HepG2 (cell line): ENCODE measurements around the gene GNMT. TPM values are rescaled to one million over a fixed set of nuclear protein-coding genes. Genes with fewer than 3 reads are reported as not detected.

ENCODE experiments used
- CREM ChIP-seq, 2 experiments: sonication (generic) in 1 of 2; formaldehyde crosslinking in 1 of 2; IDR thresholded peaks; 2 replicates each; pipeline versions ENCODE4 v1.4.0 to v1.6.1; 2016 to 2020; ENCODE audit warnings: antibody characterized with exemption in 1 of 2, mild to moderate bottlenecking in 1 of 2, missing genetic modification reagents in 1 of 2
- HOXA9 ChIP-seq: sonication (generic); formaldehyde crosslinking; IDR thresholded peaks from 2 replicates; pipeline ENCODE4 v1.8.1; 2022; ENCODE audit warnings: missing genetic modification reagents, mild to moderate bottlenecking, moderate library complexity, borderline replicate concordance
- KAT8 ChIP-seq: IDR thresholded peaks from 2 replicates; pipeline ENCODE4 v1.6.1; 2016; ENCODE audit warnings: missing genetic modification reagents, missing compliant biosample characterization
- MAFK ChIP-seq, 2 experiments: IDR thresholded peaks in 1 of 2; conservative IDR thresholded peaks in 1 of 2; 2 replicates each; pipeline ENCODE4 v1.6.1; 2011; ENCODE audit warnings: improper control_type of control experiment in 2 of 2, low read length in 2 of 2
- MTA3 ChIP-seq: sonication (generic); formaldehyde crosslinking; IDR thresholded peaks from 2 replicates; pipeline ENCODE4 v1.4.0; 2020; ENCODE audit warnings: missing genetic modification reagents
- PRPF4 ChIP-seq: fragments of 200-400 bp; formaldehyde crosslinking; IDR thresholded peaks from 2 replicates; pipeline ENCODE4 v1.6.1; 2016; ENCODE audit warnings: low read length, low read depth; ENCODE audit not compliant: poor library complexity, severe bottlenecking
- REL ChIP-seq: sonication (generic); formaldehyde crosslinking; conservative IDR thresholded peaks from 2 replicates; pipeline ENCODE4 v1.8.0; 2022; ENCODE audit warnings: mild to moderate bottlenecking, missing genetic modification reagents, moderate library complexity
- SMYD3 ChIP-seq: sonication (generic); formaldehyde crosslinking; IDR thresholded peaks from 2 replicates; pipeline ENCODE4 v1.8.1; 2023; ENCODE audit warnings: mild to moderate bottlenecking, missing genetic modification reagents
- TAF1 ChIP-seq: sonication (generic); formaldehyde crosslinking; IDR thresholded peaks from 2 replicates; pipeline ENCODE4 v1.4.0; 2020; ENCODE audit warnings: missing genetic modification reagents
- ZC3H4 ChIP-seq: sonication (generic); formaldehyde crosslinking; IDR thresholded peaks from 2 replicates; pipeline ENCODE4 v1.4.0; 2020; ENCODE audit warnings: missing genetic modification reagents, borderline replicate concordance
- ZFP1 ChIP-seq: IDR thresholded peaks from 2 replicates; pipeline ENCODE4 v1.6.1; 2016
- ZNF225 ChIP-seq: sonication (generic); formaldehyde crosslinking; IDR thresholded peaks from 2 replicates; pipeline ENCODE4 v1.4.0; 2020; ENCODE audit warnings: mild to moderate bottlenecking, missing genetic modification reagents
- ZNF264 ChIP-seq: sonication (generic); formaldehyde crosslinking; IDR thresholded peaks from 2 replicates; pipeline ENCODE4 v1.4.0; 2020; ENCODE audit warnings: missing genetic modification reagents
- ZNF430 ChIP-seq: sonication (generic); formaldehyde crosslinking; IDR thresholded peaks from 2 replicates; pipeline ENCODE4 v1.9.0; 2021; ENCODE audit warnings: mild to moderate bottlenecking, missing genetic modification reagents
- ZNF468 ChIP-seq: sonication (generic); formaldehyde crosslinking; IDR thresholded peaks from 2 replicates; pipeline ENCODE4 v1.8.0; 2022; ENCODE audit warnings: mild to moderate bottlenecking, moderate library complexity, missing genetic modification reagents
- ZNF747 ChIP-seq: sonication (generic); formaldehyde crosslinking; IDR thresholded peaks from 2 replicates; pipeline ENCODE4 v1.8.1; 2023; ENCODE audit warnings: missing genetic modification reagents, mild to moderate bottlenecking, borderline replicate concordance
- polyA plus RNA-seq, 8 experiments: library from polyadenylated mRNA; depleted of rRNA in 3 of 8; stranded (reverse) in 7 of 8; unstranded in 1 of 8; fragments of >200 nt; fragmentation: Illumina TruSeq in 4 of 8; extraction: Trizol in 4 of 8; gene quantifications; 2 replicates each; pipeline versions ENCODE4 v1.2.1 to v1.2.3, GENCODE V29; 2011 to 2016; ENCODE audit warnings: low read depth in 4 of 8, missing spikeins in 1 of 8, mixed read lengths in 1 of 8; ENCODE audit not compliant: insufficient read depth in 1 of 8
- total RNA-seq, 5 experiments: library from RNA; depleted of rRNA; stranded (reverse); fragments of >200 nt; fragmentation: Illumina TruSeq; extraction: Trizol; gene quantifications; 2 replicates each; pipeline ENCODE4 v1.2.3, GENCODE V29; 2016; ENCODE audit warnings: low read depth in 1 of 5
- TF ChIP-seq, protein P1 (sequence below): sonication (generic); formaldehyde crosslinking; IDR thresholded peaks from 2 replicates; pipeline ENCODE4 v1.5.1; 2020; ENCODE audit warnings: mild to moderate bottlenecking, missing genetic modification reagents
- TF ChIP-seq, protein P2 (sequence below): sonication (generic); formaldehyde crosslinking; IDR thresholded peaks from 2 replicates; pipeline ENCODE4 v1.4.0; 2020; ENCODE audit warnings: missing genetic modification reagents
- TF ChIP-seq, protein P3 (sequence below): sonication (generic); formaldehyde crosslinking; IDR thresholded peaks from 2 replicates; pipeline ENCODE4 v1.5.1; 2020; ENCODE audit warnings: mild to moderate bottlenecking, missing genetic modification reagents, borderline replicate concordance

Gene GNMT
- total and polyA plus RNA-seq, 2 of the 13 experiments (the other 11 are each of a cell fraction or from before 2014, with no cell fraction given) = 2.8 to 7.0 TPM

DNA sequence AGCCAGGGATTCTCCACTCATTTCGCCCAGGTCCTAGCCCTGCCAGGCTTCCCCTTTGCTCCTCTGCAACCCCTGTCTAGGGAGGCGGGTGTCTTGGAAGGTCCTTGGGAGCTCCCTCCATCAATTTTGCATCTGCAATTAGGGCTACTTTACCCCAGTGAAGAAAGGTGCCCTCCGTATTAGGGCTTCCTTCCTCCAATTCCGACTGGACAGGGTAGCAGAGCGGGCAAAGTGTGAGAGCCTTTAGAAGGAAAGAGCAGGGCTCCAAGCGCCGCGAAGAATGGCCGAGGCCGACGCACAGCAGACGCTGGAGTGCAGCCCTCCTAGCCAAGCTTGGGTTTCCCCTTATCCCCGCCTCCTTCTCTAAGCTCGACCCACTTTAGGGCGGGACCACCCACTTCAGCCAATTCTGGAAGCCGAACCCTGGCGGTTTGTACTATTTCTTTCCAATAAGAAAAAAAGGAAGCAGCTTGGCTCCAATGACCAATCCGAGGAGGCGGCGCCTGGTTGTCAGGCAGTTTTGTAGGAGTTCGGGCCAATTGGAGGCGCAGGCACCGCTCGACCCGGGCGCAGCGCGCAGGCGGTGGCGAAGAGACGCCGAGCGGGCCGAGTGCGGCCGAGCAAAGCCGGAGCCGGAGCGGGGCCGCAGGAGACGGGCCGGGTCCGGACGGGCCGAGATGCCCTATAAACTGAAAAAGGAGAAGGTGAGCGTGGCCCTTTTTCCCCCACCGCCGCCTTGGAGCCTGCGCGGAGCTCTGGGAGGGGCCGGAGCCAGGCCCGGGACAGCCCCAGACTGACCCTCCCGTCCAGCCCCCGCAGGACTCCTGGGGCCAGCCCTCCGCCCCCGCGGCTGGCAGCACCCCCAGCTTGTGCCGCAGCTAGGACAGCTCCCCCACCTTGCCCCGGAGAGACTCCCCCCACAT is 23.7 kb downstream of the GNMT start, which contains the start of gene PPP2R5D (continued):
- TF ChIP-seq SMYD3 (CRISPR knock-in tag) = peak; percentile 66; the same call in 1 of the 2 replicates
- TF ChIP-seq KAT8 (CRISPR knock-in tag) = peak; percentile 65; the same call in 1 of the 2 replicates
- TF ChIP-seq HOXA9 (CRISPR knock-in tag) = no peak
- TF ChIP-seq ZFP1 (CRISPR knock-in tag) = no peak; the same call in 1 of the 2 replicates
- no peak for TF ChIP-seq ZNF747 (CRISPR knock-in tag)
- TF ChIP-seq REL (CRISPR knock-in tag) = no peak
- TF ChIP-seq, protein P1, sequence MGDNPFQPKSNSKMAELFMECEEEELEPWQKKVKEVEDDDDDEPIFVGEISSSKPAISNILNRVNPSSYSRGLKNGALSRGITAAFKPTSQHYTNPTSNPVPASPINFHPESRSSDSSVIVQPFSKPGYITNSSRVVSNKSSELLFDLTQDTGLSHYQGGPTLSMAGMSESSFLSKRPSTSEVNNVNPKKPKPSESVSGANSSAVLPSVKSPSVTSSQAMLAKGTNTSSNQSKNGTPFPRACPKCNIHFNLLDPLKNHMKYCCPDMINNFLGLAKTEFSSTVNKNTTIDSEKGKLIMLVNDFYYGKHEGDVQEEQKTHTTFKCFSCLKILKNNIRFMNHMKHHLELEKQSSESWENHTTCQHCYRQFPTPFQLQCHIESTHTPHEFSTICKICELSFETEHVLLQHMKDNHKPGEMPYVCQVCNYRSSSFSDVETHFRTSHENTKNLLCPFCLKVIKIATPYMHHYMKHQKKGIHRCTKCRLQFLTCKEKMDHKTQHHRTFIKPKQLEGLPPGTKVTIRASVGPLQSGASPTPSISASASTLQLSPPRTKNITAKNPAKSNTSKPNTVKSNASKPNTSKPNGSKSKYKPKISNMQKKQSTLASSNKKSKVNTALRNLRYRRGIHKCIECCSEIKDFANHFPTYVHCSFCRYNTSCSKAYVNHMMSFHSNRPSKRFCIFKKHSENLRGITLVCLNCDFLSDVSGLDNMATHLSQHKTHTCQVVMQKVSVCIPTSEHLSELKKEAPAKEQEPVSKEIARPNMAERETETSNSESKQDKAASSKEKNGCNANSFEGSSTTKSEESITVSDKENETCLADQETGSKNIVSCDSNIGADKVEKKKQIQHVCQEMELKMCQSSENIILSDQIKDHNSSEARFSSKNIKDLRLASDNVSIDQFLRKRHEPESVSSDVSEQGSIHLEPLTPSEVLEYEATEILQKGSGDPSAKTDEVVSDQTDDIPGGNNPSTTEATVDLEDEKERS (CRISPR knock-in tag) = no peak
- no peak for TF ChIP-seq PRPF4
- TF ChIP-seq CREM (IDR thresholded peaks at IDR 0.05) = peak; percentile 73
- no peak for TF ChIP-seq CREM (CRISPR knock-in tag; IDR thresholded peaks at IDR 0.05)
- TF ChIP-seq, protein P2, sequence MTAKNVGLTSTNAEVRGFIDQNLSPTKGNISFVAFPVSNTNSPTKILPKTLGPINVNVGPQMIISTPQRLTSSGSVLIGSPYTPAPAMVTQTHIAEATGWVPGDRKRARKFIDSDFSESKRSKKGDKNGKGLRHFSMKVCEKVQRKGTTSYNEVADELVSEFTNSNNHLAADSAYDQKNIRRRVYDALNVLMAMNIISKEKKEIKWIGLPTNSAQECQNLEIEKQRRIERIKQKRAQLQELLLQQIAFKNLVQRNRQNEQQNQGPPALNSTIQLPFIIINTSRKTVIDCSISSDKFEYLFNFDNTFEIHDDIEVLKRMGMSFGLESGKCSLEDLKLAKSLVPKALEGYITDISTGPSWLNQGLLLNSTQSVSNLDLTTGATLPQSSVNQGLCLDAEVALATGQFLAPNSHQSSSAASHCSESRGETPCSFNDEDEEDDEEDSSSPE (CRISPR knock-in tag) = peak; percentile 64; the same call in 1 of the 2 replicates
- TF ChIP-seq, protein P3, sequence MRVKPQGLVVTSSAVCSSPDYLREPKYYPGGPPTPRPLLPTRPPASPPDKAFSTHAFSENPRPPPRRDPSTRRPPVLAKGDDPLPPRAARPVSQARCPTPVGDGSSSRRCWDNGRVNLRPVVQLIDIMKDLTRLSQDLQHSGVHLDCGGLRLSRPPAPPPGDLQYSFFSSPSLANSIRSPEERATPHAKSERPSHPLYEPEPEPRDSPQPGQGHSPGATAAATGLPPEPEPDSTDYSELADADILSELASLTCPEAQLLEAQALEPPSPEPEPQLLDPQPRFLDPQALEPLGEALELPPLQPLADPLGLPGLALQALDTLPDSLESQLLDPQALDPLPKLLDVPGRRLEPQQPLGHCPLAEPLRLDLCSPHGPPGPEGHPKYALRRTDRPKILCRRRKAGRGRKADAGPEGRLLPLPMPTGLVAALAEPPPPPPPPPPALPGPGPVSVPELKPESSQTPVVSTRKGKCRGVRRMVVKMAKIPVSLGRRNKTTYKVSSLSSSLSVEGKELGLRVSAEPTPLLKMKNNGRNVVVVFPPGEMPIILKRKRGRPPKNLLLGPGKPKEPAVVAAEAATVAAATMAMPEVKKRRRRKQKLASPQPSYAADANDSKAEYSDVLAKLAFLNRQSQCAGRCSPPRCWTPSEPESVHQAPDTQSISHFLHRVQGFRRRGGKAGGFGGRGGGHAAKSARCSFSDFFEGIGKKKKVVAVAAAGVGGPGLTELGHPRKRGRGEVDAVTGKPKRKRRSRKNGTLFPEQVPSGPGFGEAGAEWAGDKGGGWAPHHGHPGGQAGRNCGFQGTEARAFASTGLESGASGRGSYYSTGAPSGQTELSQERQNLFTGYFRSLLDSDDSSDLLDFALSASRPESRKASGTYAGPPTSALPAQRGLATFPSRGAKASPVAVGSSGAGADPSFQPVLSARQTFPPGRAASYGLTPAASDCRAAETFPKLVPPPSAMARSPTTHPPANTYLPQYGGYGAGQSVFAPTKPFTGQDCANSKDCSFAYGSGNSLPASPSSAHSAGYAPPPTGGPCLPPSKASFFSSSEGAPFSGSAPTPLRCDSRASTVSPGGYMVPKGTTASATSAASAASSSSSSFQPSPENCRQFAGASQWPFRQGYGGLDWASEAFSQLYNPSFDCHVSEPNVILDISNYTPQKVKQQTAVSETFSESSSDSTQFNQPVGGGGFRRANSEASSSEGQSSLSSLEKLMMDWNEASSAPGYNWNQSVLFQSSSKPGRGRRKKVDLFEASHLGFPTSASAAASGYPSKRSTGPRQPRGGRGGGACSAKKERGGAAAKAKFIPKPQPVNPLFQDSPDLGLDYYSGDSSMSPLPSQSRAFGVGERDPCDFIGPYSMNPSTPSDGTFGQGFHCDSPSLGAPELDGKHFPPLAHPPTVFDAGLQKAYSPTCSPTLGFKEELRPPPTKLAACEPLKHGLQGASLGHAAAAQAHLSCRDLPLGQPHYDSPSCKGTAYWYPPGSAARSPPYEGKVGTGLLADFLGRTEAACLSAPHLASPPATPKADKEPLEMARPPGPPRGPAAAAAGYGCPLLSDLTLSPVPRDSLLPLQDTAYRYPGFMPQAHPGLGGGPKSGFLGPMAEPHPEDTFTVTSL = no peak
- no peak; the same call in 1 of the 2 replicates for TF ChIP-seq ZNF225
- peak; percentile 48; the same call in 1 of the 2 replicates for TF ChIP-seq ZNF264 (CRISPR knock-in tag)
- TF ChIP-seq MTA3 (CRISPR knock-in tag) = no peak
- TF ChIP-seq ZNF430 (CRISPR knock-in tag) = peak; percentile 24; the same call in 1 of the 2 replicates
- no peak for TF ChIP-seq ZNF468 (CRISPR knock-in tag)
- TF ChIP-seq MAFK (conservative IDR thresholded peaks at IDR 0.05 in 1 of 2, IDR thresholded peaks at IDR 0.05 in 1 of 2; ENCODE audit: low read length in 2 of 2) = no peak
- no peak; the same call in 1 of the 2 replicates for TF ChIP-seq ZC3H4 (CRISPR knock-in tag)
- peak; percentile 92 for TF ChIP-seq TAF1 (CRISPR knock-in tag)
